ENCODE data around the gene FMNL3. TPM values are rescaled to one million over a fixed set of nuclear protein-coding genes. Genes with fewer than 3 reads are reported as not detected.

Gene FMNL3
- total and polyA plus RNA-seq, 2 of the 13 experiments (the other 11 are each of a cell fraction or from before 2014, with no cell fraction given), result 0.44 to 1.1 TPM

GRCh38 chr12:49623142-49623904 is 83.9 kb downstream of the FMNL3 start, which contains the start of gene PRPF40B (continued):
- TF ChIP-seq TARDBP (CRISPR knock-in tag; IDR thresholded peaks at IDR 0.05) (no peak), PPARG (CRISPR knock-in tag; conservative IDR thresholded peaks at IDR 0.05) (no peak), FOXM1 (CRISPR knock-in tag; IDR thresholded peaks at IDR 0.05) (no peak), BORCS8-MEF2B (CRISPR knock-in tag; IDR thresholded peaks at IDR 0.05) (no peak), ZNF576 (CRISPR knock-in tag; IDR thresholded peaks at IDR 0.05) (no peak), NFIB (CRISPR knock-in tag; IDR thresholded peaks at IDR 0.05; ENCODE audit: borderline replicate concordance) (no peak), ARID4A (CRISPR knock-in tag; IDR thresholded peaks at IDR 0.05; ENCODE audit: borderline replicate concordance) (peak; percentile 73; the same call in 1 of the 2 replicates), PHF20 (CRISPR knock-in tag; IDR thresholded peaks at IDR 0.05) (peak; percentile 66), PAWR (CRISPR knock-in tag; IDR thresholded peaks at IDR 0.05; ENCODE audit: borderline replicate concordance) (no peak), ZNF761 (CRISPR knock-in tag; conservative IDR thresholded peaks at IDR 0.05) (no peak), ATF1 (CRISPR knock-in tag; IDR thresholded peaks at IDR 0.05) (no peak), ZNF784 (CRISPR knock-in tag; IDR thresholded peaks at IDR 0.05; ENCODE audit: borderline replicate concordance) (no peak), ZMYM3 (CRISPR knock-in tag; IDR thresholded peaks at IDR 0.05) (no peak), CENPBD1 (CRISPR knock-in tag; IDR thresholded peaks at IDR 0.05; ENCODE audit: borderline replicate concordance, low read depth) (0 out of 2 replicates have a peak, but pooled peaks have one; percentile 44), ZNF350 (CRISPR knock-in tag; IDR thresholded peaks at IDR 0.05; ENCODE audit: borderline replicate concordance, low read depth) (no peak), ZNF274 (CRISPR knock-in tag; IDR thresholded peaks at IDR 0.05) (no peak), SUZ12 (IDR thresholded peaks at IDR 0.05; ENCODE audit: low read depth, low read length) (no peak), ATM (IDR thresholded peaks at IDR 0.05; ENCODE audit: borderline replicate concordance) (no peak), NFRKB (IDR thresholded peaks at IDR 0.05) (no peak), ZNF652 (CRISPR knock-in tag; IDR thresholded peaks at IDR 0.05; ENCODE audit: borderline replicate concordance, low read depth) (peak; percentile 93), ZNF235 (CRISPR knock-in tag; IDR thresholded peaks at IDR 0.05; ENCODE audit: borderline replicate concordance) (no peak), GZF1 (CRISPR knock-in tag; IDR thresholded peaks at IDR 0.05) (no peak), TOE1 (CRISPR knock-in tag; IDR thresholded peaks at IDR 0.05) (no peak), ZFP82 (CRISPR knock-in tag; IDR thresholded peaks at IDR 0.05; ENCODE audit: borderline replicate concordance) (no peak), DNMT1 (CRISPR knock-in tag; IDR thresholded peaks at IDR 0.05) (no peak; the same call in 1 of the 2 replicates), ZFP36 (IDR thresholded peaks at IDR 0.05; ENCODE audit: borderline replicate concordance, low read depth, low read length, partially characterized antibody) (no peak)
